B cell (primary cell): ENCODE measurements around the gene SLC35A3.

Experiments
- EZH2 ChIP-seq: IDR thresholded peaks from 2 replicates; pipeline ENCODE4 v1.6.1; 2012; ENCODE audit warnings: borderline replicate concordance, low read depth, mild to moderate bottlenecking, moderate library complexity, low read length; ENCODE audit not compliant: insufficient read depth, poor library complexity, severe bottlenecking
- TF ChIP-seq, protein P1 (sequence below): fragments of 200-600 bp; IDR thresholded peaks from one replicate; pipeline ENCODE4 v1.8.0; 2022; ENCODE audit warnings: antibody characterized with exemption, mild to moderate bottlenecking

DNA sequence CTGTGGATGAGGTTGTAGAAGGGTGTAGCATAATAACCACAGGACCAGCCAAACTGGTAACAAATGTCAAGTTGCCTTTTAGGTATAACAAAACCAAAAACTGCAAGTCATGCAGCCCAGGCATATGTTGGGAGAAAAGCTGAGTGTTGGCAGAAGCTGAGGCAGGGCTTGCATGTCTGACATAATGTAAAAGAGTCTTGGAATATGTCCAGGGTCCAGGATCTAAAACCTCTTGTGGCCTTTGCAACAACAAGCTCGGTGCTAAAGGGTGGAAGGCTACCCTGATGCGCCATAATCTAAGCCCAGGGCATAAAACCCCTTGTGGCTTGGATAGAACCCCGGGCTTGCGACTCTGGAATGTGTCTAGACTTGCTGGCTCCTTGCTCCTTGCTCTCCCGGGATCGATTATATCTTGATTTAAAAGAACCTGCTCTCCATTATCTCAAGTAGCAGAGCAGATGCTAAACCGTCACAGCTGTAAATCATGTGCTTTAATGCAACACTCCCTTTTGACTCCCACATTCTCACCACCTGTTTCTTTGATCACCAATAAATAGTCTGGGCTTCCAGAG is 26.5 kb upstream of the SLC35A3 start:
- TF ChIP-seq, protein P1, sequence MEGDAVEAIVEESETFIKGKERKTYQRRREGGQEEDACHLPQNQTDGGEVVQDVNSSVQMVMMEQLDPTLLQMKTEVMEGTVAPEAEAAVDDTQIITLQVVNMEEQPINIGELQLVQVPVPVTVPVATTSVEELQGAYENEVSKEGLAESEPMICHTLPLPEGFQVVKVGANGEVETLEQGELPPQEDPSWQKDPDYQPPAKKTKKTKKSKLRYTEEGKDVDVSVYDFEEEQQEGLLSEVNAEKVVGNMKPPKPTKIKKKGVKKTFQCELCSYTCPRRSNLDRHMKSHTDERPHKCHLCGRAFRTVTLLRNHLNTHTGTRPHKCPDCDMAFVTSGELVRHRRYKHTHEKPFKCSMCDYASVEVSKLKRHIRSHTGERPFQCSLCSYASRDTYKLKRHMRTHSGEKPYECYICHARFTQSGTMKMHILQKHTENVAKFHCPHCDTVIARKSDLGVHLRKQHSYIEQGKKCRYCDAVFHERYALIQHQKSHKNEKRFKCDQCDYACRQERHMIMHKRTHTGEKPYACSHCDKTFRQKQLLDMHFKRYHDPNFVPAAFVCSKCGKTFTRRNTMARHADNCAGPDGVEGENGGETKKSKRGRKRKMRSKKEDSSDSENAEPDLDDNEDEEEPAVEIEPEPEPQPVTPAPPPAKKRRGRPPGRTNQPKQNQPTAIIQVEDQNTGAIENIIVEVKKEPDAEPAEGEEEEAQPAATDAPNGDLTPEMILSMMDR: no peak
- TF ChIP-seq EZH2: no peak
